ENCODE data around the gene KDSR. TPM values are rescaled to one million over a fixed set of nuclear protein-coding genes. Genes with fewer than 3 reads are reported as not detected.

KDSR gene
- total and polyA plus RNA-seq, 2 of the 13 experiments (the other 11 are each of a cell fraction or from before 2014, with no cell fraction given), result 10.4 to 20.9 TPM

DNA sequence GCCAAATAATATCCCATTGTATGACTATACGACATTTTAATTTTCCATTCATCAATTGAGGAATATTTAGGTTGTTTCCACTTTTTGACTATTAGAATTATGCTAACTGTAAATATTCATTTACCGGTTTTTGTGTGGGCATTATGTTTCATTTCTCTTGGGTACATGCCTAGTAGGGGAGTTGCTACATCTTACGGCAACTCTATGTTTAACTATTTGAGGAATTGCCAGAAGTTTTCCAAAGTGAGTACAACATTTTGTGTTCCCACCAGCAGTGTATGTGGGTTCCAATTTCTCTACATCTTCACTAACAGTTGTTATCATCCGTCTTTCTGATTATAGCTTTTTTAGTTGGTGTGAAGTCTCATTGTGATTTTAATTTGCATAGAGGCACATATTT, 1.6 kb upstream of the KDSR start:
- H3K9ac ChIP-seq (ENCODE audit: insufficient read depth, low read depth, low read length), result no peak overlapping the region
- no peaks in the 10 kb centered on the region; a peak in 1 of 5 replicates for H3K27me3 ChIP-seq (ENCODE audit: control insufficient read depth in 1 of 2, insufficient read depth in 2 of 2, low read length in 2 of 2)
- POLR2A ChIA-PET, result interaction anchor here (0.7 kb wide), 1 partner anchor 54 kb away, joined by 3 read pairs; the partner anchor contains the start of gene VPS4B
- 0 out of 5 replicates have a peak, but pooled peaks cover 0 to 5% of the 10 kb centered on the region in 2 experiments for H3K36me3 ChIP-seq (replicated peaks in 1 of 2; ENCODE audit: control insufficient read depth in 1 of 2, insufficient read depth in 2 of 2, low read length in 2 of 2)
- H3K27ac ChIP-seq (ENCODE audit: extremely low read length, insufficient read depth, low read length), result no peak overlapping the region
- no peak overlapping the region for H2AFZ ChIP-seq (ENCODE audit: low read length)
- H3K4me1 ChIP-seq (ENCODE audit: insufficient read depth, low read length), result peaks cover 38% of the 10 kb centered on the region
- ATAC-seq (no peak), DNase-seq (ENCODE audit: low spot score) (no peak), FAIRE-seq (no peak)
- H3K9me3 ChIP-seq (ENCODE audit: low read length), result peaks cover 9% of the 10 kb centered on the region; the same call in 1 of the 2 replicates
- intact Hi-C loops (cut with micrococcal nuclease; ENCODE audit: unreplicated experiment) (no loop called here), in situ Hi-C loops (cut with HindIII; ENCODE audit: extremely low pct_ligation_motif_present, low pct_unique_long_range_greater_than_20kb) (no loop called here)
- H3K4me3 ChIP-seq (replicated peaks in 1 of 3; ENCODE audit: insufficient read depth in 1 of 3, low read depth in 2 of 3, low read length in 3 of 3), result no peak overlapping the region
- peak overlapping the region; percentile 88; the same call in 1 of the 2 replicates for H3K4me2 ChIP-seq (ENCODE audit: low read depth, low read length)
- peaks cover 12% of the 10 kb centered on the region for H4K20me1 ChIP-seq (ENCODE audit: insufficient read depth, low read length)
- WGBS (ENCODE audit: low lambda C conversion rate), result 80% methylated on average over 4 of the region's 4 CpGs
- peaks cover 32% of the 10 kb centered on the region for H3K79me2 ChIP-seq (ENCODE audit: insufficient read depth, low read length)
- BruUV-seq (replicated peaks), result no TSS peak
- CTCF ChIA-PET (ENCODE audit: low intra/inter-chr PET ratio, low total read pairs), result no interaction called here
- TF ChIP-seq ZNF678 (CRISPR knock-in tag; IDR thresholded peaks at IDR 0.05) (no peak), ZNF672 (CRISPR knock-in tag; IDR thresholded peaks at IDR 0.05) (no peak), HMGA1 (CRISPR knock-in tag; conservative IDR thresholded peaks at IDR 0.05) (no peak), KLF13 (CRISPR knock-in tag; IDR thresholded peaks at IDR 0.05) (no peak), ZKSCAN1 (IDR thresholded peaks at IDR 0.05; ENCODE audit: low read length) (no peak), SCMH1 (CRISPR knock-in tag; IDR thresholded peaks at IDR 0.05; ENCODE audit: borderline replicate concordance) (no peak), ZNF772 (CRISPR knock-in tag; IDR thresholded peaks at IDR 0.05) (no peak), ZNF780A (CRISPR knock-in tag; IDR thresholded peaks at IDR 0.05) (no peak), MAFG (CRISPR knock-in tag; IDR thresholded peaks at IDR 0.05) (no peak)
- TF ChIP-seq, protein P1, sequence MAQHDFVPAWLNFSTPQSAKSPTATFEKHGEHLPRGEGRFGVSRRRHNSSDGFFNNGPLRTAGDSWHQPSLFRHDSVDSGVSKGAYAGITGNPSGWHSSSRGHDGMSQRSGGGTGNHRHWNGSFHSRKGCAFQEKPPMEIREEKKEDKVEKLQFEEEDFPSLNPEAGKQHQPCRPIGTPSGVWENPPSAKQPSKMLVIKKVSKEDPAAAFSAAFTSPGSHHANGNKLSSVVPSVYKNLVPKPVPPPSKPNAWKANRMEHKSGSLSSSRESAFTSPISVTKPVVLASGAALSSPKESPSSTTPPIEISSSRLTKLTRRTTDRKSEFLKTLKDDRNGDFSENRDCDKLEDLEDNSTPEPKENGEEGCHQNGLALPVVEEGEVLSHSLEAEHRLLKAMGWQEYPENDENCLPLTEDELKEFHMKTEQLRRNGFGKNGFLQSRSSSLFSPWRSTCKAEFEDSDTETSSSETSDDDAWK (CRISPR knock-in tag; IDR thresholded peaks at IDR 0.05), result no peak
- TF ChIP-seq, protein P2, sequence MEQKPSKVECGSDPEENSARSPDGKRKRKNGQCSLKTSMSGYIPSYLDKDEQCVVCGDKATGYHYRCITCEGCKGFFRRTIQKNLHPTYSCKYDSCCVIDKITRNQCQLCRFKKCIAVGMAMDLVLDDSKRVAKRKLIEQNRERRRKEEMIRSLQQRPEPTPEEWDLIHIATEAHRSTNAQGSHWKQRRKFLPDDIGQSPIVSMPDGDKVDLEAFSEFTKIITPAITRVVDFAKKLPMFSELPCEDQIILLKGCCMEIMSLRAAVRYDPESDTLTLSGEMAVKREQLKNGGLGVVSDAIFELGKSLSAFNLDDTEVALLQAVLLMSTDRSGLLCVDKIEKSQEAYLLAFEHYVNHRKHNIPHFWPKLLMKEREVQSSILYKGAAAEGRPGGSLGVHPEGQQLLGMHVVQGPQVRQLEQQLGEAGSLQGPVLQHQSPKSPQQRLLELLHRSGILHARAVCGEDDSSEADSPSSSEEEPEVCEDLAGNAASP (CRISPR knock-in tag; IDR thresholded peaks at IDR 0.05; ENCODE audit: borderline replicate concordance), result no peak
- TF ChIP-seq, protein P3, sequence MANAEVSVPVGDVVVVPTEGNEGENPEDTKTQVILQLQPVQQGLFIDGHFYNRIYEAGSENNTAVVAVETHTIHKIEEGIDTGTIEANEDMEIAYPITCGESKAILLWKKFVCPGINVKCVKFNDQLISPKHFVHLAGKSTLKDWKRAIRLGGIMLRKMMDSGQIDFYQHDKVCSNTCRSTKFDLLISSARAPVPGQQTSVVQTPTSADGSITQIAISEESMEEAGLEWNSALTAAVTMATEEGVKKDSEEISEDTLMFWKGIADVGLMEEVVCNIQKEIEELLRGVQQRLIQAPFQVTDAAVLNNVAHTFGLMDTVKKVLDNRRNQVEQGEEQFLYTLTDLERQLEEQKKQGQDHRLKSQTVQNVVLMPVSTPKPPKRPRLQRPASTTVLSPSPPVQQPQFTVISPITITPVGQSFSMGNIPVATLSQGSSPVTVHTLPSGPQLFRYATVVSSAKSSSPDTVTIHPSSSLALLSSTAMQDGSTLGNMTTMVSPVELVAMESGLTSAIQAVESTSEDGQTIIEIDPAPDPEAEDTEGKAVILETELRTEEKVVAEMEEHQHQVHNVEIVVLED (CRISPR knock-in tag; IDR thresholded peaks at IDR 0.05; ENCODE audit: borderline replicate concordance), result no peak
- TF ChIP-seq, protein P4, sequence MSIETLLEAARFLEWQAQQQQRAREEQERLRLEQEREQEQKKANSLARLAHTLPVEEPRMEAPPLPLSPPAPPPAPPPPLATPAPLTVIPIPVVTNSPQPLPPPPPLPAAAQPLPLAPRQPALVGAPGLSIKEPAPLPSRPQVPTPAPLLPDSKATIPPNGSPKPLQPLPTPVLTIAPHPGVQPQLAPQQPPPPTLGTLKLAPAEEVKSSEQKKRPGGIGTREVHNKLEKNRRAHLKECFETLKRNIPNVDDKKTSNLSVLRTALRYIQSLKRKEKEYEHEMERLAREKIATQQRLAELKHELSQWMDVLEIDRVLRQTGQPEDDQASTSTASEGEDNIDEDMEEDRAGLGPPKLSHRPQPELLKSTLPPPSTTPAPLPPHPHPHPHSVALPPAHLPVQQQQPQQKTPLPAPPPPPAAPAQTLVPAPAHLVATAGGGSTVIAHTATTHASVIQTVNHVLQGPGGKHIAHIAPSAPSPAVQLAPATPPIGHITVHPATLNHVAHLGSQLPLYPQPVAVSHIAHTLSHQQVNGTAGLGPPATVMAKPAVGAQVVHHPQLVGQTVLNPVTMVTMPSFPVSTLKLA (IDR thresholded peaks at IDR 0.05), result no peak

All from HepG2 (cell line).